Panc1 (cell line): ENCODE results near the gene PDHA2.

Experiments used
- CTCF ChIP-seq: fragments of 450-650 bp; IDR thresholded peaks from 2 replicates; pipeline ENCODE4 v1.5.1; 2017; ENCODE audit warnings: mild to moderate bottlenecking
- POLR2AphosphoS5 ChIP-seq: IDR thresholded peaks from 2 replicates; pipeline ENCODE4 v1.6.1; 2012; ENCODE audit warnings: mild to moderate bottlenecking, low read depth, low read length, moderate library complexity
- TCF7L2 ChIP-seq: IDR thresholded peaks from 2 replicates; pipeline ENCODE4 v1.6.1; 2011; ENCODE audit warnings: mild to moderate bottlenecking, low read depth, low read length, inconsistent platforms
- TF ChIP-seq, protein P1 (sequence below), 2 experiments: IDR thresholded peaks; 2 replicates each; pipeline ENCODE4 v1.6.1; 2011 to 2012; ENCODE audit warnings: low read depth in 2 of 2, control low read depth in 1 of 2, low read length in 1 of 2, mild to moderate bottlenecking in 1 of 2, moderate library complexity in 1 of 2; ENCODE audit not compliant: insufficient read depth in 1 of 2

DNA sequence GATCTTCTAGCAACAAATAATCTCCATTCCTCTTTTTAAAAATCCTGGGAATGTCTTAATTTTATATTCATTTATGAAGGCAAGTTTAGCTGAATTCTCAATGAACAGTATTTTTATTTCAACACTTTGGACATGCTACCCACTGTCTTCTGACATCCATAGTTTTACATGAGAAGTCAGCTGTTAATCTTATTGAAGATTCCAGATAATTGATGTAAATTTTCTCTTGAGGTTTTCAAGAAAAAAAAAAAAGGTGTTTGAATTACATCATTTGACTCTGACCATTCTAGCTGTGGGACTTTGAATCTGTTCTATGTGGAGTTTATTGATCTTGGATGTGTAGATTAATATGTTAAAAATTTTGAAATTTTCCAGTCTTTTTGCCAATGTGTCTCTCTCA is 28.0 kb downstream of the PDHA2 start:
- TF ChIP-seq CTCF, result no peak
- TF ChIP-seq, protein P1, sequence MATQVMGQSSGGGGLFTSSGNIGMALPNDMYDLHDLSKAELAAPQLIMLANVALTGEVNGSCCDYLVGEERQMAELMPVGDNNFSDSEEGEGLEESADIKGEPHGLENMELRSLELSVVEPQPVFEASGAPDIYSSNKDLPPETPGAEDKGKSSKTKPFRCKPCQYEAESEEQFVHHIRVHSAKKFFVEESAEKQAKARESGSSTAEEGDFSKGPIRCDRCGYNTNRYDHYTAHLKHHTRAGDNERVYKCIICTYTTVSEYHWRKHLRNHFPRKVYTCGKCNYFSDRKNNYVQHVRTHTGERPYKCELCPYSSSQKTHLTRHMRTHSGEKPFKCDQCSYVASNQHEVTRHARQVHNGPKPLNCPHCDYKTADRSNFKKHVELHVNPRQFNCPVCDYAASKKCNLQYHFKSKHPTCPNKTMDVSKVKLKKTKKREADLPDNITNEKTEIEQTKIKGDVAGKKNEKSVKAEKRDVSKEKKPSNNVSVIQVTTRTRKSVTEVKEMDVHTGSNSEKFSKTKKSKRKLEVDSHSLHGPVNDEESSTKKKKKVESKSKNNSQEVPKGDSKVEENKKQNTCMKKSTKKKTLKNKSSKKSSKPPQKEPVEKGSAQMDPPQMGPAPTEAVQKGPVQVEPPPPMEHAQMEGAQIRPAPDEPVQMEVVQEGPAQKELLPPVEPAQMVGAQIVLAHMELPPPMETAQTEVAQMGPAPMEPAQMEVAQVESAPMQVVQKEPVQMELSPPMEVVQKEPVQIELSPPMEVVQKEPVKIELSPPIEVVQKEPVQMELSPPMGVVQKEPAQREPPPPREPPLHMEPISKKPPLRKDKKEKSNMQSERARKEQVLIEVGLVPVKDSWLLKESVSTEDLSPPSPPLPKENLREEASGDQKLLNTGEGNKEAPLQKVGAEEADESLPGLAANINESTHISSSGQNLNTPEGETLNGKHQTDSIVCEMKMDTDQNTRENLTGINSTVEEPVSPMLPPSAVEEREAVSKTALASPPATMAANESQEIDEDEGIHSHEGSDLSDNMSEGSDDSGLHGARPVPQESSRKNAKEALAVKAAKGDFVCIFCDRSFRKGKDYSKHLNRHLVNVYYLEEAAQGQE (IDR thresholded peaks at IDR 0.05; ENCODE audit: insufficient read depth in 1 of 2, low read depth in 2 of 2, low read length in 1 of 2), result no peak
- TF ChIP-seq POLR2AphosphoS5, result no peak
- no peak for TF ChIP-seq TCF7L2
